Ammon's horn (tissue), 1 donor: ENCODE results near the gene HSD17B7.
"Not testable (repeated sequence)": the region's sequence is repeated elsewhere in the genome, so short reads cannot be mapped to it uniquely, and the experiment has no call there.

Experiments used
- DNase-seq: peaks from one replicate; pipeline ENCODE4 v3.0.0-alpha.2; 2016; ENCODE audit warnings: low spot score

HSD17B7 gene

GRCh38 chr1:162790303-162790984 is at the start of gene HSD17B7:
TSS of gene HSD17B7 (plus strand) at chr1:162790702. CDS start at chr1:162790801, 99 bp downstream.
- DNase-seq: peak; percentile 83

DNA sequence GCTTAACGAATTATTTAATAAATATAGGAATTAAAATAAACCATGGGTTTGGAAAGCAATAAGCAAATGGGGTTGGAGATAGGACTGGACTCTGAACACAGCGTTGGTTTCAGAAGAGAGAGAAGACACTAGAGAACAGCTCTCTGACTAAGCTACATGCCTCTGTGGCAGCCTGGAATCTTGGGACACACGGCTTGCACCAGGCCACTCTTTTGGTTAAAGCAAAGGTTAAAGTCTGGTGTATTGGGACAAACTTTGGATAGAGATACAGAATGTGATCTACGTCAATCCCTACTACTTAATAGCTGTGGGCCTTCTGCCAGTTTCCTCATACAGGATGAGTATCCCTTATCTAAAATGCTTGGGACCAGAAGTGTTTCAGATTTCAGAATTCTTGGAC is 49.7 kb upstream of the HSD17B7 start:
- no peak for DNase-seq

DNA sequence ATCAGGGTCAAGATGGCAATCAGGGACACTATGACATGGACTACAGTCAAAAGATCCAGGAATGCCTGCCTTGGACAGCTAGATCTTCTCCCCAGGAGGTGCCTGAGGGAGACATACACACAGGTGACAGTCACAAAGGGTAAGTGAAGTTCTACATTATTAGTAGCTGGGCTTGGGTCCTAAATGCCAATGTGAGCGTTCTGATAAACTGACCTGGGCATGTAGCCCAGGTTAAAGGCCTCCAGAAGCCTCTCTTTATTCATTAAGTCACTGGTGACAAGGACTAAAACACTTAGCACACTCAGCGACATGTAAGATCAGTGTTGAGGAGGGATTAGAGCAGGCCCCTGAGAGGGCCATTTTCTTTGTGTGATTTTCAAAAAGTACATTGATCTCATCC is 48.9 kb upstream of the HSD17B7 start:
- no peak for DNase-seq

DNA sequence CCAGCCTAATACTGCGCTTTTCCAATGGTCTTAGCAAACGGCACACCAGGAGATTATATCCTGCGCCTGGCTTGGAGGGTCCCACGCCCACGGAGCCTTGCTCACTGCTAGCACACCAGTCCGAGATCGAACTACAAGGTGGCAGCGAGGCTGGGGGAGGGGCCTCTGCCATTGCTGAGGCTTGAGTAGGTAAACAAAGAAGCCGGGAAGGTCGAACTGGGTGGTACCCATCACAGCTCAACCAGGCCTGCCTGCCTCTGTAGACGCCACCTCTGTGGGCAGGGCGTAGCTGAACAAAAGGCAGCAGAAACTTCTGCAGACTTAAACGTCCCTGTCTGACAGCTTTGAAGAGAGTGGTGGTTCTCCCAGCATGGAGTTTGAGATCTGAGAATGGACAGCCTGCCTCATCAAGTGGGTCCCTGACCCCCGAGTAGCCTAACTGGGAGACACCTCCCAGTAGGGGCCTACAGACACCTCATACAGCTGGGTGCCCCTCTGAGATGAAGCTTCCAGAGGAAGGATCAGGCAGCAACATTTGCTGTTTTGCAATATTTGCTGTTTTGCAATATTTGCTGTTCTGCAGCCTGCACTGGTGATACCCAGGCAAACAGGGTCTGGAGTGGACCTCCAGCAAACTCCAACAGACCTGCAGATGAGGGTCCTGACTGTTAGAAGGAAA is 44.1 kb upstream of the HSD17B7 start:
- DNase-seq: not testable (repeated sequence)

- DNase-seq: no peak
Observed at GRCh38 chr1:162753001-162753658, 37.4 kb upstream of the HSD17B7 start.

DNA sequence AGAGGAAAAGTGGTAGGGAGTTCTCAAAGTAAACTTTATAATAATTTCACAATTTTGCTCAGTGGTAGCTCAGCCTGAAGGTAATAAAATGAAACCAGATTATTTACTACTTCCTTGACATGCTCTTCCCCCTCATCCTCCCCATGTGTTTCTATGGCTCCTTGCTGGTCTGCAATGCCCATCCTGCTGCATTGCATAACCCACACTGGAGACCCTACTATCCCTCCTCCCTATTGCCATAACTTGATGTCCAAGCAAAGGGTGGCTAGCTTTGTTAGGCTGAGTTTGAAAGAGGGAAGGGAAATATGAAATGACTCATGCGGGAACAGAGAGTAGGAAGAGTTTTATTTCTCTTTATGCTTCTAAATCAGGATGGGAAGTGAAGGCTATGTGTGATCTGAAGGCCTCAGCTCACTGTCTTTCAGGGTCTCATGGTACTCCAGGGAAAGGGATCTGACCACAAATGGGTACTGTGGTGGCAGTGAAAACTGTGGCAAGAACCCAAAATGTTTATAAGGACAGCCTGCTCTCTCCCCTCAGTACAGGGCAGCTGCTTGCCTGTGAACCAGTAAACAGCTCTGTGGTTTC is 36.4 kb upstream of the HSD17B7 start:
- DNase-seq: no peak

DNA sequence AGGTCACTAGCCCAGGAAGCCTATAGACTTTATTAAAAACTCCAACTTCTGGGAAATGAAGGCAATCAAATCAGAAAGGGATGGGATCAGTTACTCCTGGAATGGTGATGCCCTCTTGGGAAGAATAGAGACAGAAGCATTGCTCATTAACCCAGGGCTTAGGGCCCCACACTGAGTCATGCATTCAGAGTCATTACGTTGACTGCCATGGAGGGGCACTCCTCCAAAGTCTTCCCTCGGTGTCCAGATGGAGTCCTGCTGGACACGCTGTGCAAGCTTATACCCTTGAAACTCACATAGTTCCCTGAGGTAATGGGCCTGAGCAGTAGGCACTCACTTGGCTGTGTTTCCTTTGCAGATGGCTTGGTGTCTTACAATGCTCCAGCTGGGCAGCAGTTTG is 35.2 kb upstream of the HSD17B7 start:
- no peak for DNase-seq

- DNase-seq: no peak
Observed at GRCh38 chr1:162756523-162756922, 34.0 kb upstream of the HSD17B7 start.

GRCh38 chr1:162757476-162757875 is 33.0 kb upstream of the HSD17B7 start:
- no peak for DNase-seq

- no peak for DNase-seq
Observed at GRCh38 chr1:162765788-162766187, 24.7 kb upstream of the HSD17B7 start.

DNA sequence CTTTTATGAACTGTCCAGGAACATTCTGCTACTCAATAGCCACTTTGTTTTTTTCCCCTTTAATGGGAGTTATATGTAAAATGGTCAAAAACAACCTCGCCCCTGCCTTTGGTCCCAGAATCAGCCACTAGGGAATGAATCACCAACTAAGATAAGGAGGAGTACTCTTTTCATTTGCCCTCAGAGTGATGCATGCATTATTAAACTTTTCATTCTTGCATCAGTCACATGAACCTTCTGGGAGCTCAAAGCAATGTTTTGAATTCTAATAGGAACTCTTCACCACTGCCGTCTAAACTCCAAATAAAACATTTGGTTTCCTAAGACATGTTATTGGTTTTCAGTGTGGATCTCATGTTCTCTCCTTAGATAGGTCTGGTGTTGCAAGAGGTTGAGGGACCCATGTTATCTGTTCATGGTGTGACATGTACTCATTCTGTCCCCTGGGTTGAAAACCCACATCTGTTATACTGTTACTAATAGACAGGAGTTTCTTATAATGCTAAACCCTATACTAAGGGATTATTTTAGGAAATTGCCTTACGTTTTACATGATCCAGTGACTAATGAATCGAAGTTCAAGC is 17.8 kb upstream of the HSD17B7 start:
- DNase-seq: no peak

GRCh38 chr1:162774007-162774406 is 16.5 kb upstream of the HSD17B7 start:
- no peak for DNase-seq

GRCh38 chr1:162779043-162779442 is 11.5 kb upstream of the HSD17B7 start:
- DNase-seq: no peak

GRCh38 chr1:162782671-162783070 is 7.8 kb upstream of the HSD17B7 start:
- no peak for DNase-seq

GRCh38 chr1:162784926-162785325 is 5.6 kb upstream of the HSD17B7 start:
- not testable (repeated sequence) for DNase-seq

- DNase-seq: not testable (repeated sequence)
Observed at GRCh38 chr1:162788783-162789182, 1.7 kb upstream of the HSD17B7 start.

DNA sequence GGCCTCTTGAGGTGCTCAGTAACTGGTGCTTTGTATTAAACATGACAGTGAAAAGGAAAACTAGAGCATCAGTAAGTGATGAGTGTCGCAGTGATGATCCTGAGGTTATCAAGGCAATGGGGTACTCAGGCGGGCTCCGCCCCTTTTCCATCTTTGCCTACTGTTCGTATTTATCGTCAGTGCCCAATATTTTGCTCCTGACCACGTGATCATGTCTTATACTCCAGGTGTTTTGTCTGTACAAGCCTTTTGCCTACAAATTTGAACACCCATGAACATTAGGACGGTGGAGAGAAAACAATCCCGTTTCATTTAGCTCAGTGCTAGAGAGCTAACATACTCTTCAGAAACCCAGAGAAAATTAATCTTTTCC is 469 bp downstream of the HSD17B7 start:
- peak; percentile 23 for DNase-seq

- DNase-seq: not testable (repeated sequence)
Observed at GRCh38 chr1:162794284-162794683, 3.8 kb downstream of the HSD17B7 start.

DNA sequence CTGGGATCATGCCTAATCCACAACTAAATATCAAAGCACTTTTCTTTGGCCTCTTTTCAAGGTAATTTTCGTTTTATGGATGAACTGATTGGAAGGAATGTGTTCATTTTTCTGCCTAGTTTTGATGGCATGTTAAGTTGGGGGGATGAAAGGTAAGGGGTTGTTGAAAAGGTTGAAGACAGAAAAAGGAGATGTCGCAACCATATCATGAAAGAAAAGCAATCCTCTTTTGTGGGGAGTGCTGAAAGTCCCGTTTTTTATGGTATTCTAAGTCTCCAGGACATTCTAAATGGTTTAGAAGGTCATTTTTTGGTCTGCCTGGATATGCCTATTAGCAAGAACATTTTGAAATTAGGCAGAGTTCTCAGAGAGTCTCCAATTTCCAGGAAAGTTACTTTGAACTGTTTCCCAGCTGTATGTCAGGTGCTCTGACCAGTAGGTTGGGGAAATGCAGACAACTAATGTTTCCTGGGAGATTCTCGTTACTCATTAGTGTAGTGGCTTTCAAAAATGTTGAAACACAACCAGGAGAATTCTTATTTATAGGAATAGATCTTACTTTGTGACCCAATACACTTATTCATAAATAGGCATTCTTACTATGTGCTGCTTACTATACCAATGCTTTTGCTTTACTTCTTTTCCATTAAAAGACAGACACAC is 6.2 kb downstream of the HSD17B7 start:
- not testable (repeated sequence) for DNase-seq

DNA sequence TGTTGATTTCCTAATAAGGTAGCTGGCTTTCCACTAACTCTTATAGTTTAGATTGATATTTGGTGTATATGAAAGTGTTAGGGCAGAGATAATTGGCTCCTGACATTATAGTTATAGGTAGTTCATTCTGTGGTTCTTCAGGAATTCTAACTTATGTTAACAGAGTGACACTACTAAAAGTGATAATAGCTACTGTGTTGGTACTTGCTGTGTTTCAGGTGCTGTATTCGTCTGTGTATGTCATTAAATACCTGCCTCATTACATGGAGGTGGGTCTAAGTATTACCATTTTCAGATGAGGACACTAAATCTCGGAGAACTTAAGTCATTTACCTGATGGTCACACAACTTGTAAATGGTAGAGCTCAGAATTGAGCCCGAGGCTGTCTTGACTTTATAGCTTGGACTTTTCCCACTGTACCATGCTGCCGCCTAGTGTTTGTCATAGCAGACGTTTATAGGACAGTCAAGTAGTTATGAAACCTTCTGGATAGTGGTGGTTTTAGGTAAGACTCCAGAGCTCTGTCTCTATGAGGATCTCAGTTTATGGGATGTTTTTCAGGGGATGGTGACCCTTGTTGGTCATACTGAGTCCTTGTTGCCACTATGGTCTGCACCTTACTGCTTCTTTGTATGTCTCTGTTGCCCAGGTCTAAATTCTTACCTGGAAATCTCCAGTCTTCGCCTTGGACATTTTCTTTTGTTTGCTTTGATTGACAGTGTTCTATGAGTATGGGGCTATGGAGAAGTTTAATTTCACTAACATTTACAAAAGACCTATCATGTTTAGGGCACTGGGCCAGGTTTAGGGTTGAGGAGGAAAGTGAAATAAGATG is 9.7 kb downstream of the HSD17B7 start:
- peak; percentile 76 for DNase-seq

DNA sequence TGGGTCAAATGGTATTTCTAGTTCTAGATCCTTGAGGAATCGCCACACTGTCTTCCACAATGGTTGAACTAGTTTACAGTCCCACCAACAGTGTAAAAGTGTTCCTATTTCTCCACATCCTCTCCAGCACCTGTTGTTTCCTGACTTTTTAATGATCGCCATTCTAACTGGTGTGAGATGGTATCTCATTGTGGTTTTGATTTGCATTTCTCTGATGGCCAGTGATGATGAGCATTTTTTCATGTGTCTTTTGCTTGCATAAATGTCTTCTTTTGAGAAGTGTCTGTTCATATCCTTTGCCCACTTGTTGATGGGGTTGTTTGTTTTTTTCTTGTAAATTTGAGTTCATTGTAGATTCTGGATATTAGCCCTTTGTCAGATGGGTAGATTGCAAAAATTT is 17.0 kb downstream of the HSD17B7 start:
- not testable (repeated sequence) for DNase-seq
